Endothelial cell of hepatic sinusoid (primary cell): ENCODE data around the gene SIT1.

ENCODE experiments used
- in situ Hi-C: cut with HindIII; loops from 2 replicates; pipeline ENCODE4 v1.10.0; 2017; ENCODE audit warnings: low sequenced_read_pairs

Gene SIT1

GRCh38 chr9:35682520-35683315 is 32.0 kb upstream of the SIT1 start:
- in situ Hi-C loops: loop anchor here (5.0 kb wide), 2 partner anchors 45 to 55 kb away; no protein-coding TSS in a partner anchor

DNA sequence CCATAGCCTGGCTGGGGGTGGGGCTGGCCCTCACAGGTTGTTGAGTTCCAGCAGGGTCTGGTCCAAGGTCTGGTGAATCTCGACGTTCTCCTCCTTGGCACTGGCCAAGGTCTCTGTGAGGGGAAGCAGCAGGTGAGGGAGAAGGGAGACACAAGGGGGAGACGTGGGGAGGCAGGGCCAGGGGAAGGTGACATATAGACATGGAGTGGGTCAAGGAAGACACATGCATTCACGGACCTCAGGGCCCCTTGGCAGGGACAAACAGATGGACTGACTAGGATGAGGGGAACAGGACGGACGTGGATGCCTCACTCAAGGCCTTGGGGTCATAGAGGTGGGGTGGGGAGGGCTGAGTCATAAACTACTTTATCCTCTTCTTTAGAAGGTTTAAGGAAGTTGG is 31.3 kb upstream of the SIT1 start:
- in situ Hi-C loops: loop anchor here (5.0 kb wide), 2 partner anchors 45 to 55 kb away; no protein-coding TSS in a partner anchor

DNA sequence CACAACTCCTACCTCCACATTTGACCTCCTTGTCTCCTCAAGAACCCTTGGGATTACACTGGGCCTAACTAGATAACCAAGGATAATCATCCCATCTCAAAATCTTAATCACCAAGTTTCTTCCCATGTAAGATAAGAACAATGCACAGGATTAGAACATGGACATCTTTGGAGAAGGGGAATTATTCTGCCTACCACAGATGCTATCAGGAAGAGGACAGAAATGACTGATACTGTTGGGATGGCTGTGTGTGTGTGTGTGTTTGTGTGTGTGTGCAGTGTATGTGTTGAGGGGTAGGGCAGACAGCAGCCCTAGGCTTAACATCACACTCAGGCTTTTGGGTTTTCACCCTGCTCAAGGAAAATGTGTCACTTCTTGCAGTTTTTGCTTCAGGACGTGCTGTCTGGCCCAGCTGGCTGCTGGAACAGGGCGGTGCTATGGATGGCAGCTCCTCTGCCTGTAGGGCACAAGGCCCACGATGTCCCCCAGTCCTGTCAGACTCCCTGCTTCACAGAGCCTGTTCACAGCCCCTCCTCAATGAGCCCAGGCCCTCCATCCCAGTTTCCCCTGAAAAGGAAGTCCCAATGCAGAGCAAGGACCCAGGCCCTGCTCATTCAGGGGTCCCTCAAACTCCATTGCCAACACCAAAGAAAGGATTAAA is 30.7 kb upstream of the SIT1 start:
- in situ Hi-C loops: loop anchor here (5.0 kb wide), 2 partner anchors 46 to 54 kb away; no protein-coding TSS in a partner anchor

- in situ Hi-C loops: loop anchor here (5.0 kb wide), 2 partner anchors 47 to 53 kb away; no protein-coding TSS in a partner anchor
These were observed 29.8 kb upstream of the SIT1 start for GRCh38 chr9:35680331-35681105.

DNA sequence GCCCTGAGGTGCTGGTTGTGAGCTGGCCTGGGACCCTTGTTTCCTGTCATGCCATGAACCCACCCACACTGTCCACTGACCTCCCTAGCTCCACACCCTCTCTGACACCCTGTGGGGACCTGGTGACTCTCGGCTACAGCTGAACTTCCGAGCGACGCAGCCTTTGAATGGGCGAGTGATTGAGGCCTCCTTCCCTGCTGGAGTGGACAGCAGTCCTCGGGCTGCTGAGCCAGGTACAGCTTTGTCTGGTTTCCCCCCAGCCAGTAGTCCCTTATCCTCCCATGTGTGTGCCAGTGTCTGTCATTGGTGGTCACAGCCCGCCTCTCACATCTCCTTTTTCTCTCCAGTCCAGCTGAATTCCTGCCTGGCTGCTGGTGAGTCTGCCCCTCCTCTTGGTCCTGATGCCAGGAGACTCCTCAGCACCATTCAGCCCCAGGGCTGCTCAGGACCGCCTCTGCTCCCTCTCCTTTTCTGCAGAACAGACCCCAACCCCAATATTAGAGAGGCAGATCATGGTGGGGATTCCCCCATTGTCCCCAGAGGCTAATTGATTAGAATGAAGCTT is 29.1 kb upstream of the SIT1 start:
- in situ Hi-C loops: loop anchor here (5.0 kb wide), 2 partner anchors 47 to 53 kb away; no protein-coding TSS in a partner anchor

DNA sequence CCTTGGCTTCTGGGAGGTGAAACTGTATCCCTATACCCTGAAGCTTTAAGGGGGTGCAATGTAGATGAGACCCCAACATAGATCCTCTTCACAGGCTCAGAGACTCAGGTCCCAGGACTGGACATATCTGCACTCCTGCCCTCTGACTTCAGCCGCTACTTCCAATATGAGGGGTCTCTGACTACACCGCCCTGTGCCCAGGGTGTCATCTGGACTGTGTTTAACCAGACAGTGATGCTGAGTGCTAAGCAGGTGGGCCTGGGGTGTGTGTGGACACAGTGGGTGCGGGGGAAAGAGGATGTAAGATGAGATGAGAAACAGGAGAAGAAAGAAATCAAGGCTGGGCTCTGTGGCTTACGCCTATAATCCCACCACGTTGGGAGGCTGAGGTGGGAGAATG is 28.4 kb upstream of the SIT1 start:
- in situ Hi-C loops: no loop called here

GRCh38 chr9:35675732-35676392 is 25.1 kb upstream of the SIT1 start:
- in situ Hi-C loops: no loop called here

- in situ Hi-C loops: no loop called here
These were observed 24.5 kb upstream of the SIT1 start for GRCh38 chr9:35675204-35675603.

DNA sequence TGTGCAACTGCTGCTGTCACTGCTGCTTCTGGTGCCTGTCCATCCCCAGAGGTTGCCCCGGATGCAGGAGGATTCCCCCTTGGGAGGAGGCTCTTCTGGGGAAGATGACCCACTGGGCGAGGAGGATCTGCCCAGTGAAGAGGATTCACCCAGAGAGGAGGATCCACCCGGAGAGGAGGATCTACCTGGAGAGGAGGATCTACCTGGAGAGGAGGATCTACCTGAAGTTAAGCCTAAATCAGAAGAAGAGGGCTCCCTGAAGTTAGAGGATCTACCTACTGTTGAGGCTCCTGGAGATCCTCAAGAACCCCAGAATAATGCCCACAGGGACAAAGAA is 23.3 kb upstream of the SIT1 start:
- in situ Hi-C loops: no loop called here

- in situ Hi-C loops: no loop called here
These were observed 22.6 kb upstream of the SIT1 start, which contains the start of gene CA9 for GRCh38 chr9:35673132-35674024. CA9 (plus strand) TSS chr9:35673928; CDS start chr9:35673960, 32 bp downstream.

- in situ Hi-C loops: no loop called here
These were observed 18.8 kb upstream of the SIT1 start for GRCh38 chr9:35669331-35670145.

DNA sequence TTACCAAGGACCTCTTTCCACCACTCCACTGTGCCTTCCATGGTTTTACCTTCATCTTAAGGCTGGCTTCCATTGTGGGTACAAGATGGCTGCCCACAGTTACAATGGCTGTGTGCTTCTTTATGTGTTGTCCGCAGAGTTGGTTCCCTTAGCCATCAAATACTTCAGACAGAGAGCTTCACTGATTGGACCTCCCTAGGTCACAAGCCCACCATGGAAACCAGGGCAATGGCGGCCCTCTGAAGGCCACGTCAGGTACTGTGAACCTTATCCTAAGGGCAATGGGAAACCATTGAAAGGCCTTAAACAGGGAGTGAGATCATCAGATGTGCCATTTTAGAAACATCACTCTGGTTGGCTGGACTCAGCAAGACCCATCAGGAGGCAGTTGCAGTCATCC is 17.2 kb upstream of the SIT1 start:
- in situ Hi-C loops: no loop called here

GRCh38 chr9:35666549-35666948 is 15.8 kb upstream of the SIT1 start:
- in situ Hi-C loops: no loop called here

- in situ Hi-C loops: no loop called here
These were observed 15.3 kb upstream of the SIT1 start for GRCh38 chr9:35666045-35666444.

DNA sequence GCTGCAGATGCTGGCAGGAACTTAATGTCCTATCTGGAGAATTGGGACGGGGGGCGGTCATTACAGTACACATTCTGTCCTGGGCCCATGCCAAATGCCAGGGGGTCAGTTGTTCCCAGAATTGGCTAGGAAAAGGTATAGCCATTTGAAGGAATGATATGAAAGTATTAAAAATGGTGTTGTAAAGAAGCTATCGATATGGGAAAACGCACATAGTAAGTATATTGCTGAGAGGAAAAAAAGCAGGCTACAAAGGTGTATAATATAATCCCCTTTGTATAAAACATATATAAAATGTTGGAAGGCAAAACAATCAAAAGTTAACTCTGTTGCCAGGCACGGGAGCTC is 14.7 kb upstream of the SIT1 start:
- in situ Hi-C loops: no loop called here

GRCh38 chr9:35664531-35665470 is 14.1 kb upstream of the SIT1 start, which contains the start of gene ARHGEF39:
ARHGEF39 (minus strand) TSS chr9:35665195; CDS start chr9:35665169, 26 bp downstream.
- in situ Hi-C loops: no loop called here

GRCh38 chr9:35662437-35662836 is 11.7 kb upstream of the SIT1 start:
- in situ Hi-C loops: no loop called here
